Activated gamma-delta T cell treated with Interleukin-2 at 50 U/mL for 16 hours (primary cell): ENCODE measurements around the gene ITIH6.
A peak's percentile ranks its signal among the peaks of the same experiment; 100 is the strongest.
"Not testable (repeated sequence)": the region's sequence is repeated elsewhere in the genome, so short reads cannot be mapped to it uniquely, and the experiment has no call there.

ENCODE experiments used
- DNase-seq: peaks from one replicate; pipeline ENCODE4 v3.0.0-alpha.2; 2020

The ITIH6 gene, protein sequence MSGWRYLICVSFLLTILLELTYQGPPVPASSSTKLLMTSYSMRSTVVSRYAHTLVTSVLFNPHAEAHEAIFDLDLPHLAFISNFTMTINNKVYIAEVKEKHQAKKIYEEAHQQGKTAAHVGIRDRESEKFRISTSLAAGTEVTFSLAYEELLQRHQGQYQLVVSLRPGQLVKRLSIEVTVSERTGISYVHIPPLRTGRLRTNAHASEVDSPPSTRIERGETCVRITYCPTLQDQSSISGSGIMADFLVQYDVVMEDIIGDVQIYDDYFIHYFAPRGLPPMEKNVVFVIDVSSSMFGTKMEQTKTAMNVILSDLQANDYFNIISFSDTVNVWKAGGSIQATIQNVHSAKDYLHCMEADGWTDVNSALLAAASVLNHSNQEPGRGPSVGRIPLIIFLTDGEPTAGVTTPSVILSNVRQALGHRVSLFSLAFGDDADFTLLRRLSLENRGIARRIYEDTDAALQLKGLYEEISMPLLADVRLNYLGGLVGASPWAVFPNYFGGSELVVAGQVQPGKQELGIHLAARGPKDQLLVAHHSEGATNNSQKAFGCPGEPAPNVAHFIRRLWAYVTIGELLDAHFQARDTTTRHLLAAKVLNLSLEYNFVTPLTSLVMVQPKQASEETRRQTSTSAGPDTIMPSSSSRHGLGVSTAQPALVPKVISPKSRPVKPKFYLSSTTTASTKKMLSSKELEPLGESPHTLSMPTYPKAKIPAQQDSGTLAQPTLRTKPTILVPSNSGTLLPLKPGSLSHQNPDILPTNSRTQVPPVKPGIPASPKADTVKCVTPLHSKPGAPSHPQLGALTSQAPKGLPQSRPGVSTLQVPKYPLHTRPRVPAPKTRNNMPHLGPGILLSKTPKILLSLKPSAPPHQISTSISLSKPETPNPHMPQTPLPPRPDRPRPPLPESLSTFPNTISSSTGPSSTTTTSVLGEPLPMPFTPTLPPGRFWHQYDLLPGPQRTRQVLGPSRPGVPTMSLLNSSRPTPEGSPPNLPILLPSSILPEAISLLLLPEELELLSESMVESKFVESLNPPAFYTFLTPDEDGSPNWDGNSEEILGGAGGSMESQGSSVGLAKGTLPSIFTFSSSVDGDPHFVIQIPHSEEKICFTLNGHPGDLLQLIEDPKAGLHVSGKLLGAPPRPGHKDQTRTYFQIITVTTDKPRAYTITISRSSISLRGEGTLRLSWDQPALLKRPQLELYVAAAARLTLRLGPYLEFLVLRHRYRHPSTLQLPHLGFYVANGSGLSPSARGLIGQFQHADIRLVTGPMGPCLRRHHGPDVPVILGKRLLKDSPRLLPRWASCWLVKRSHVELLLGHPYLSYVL

GRCh38 chrX:54798137-54798536, at the start of gene ITIH6:
TSS of gene ITIH6 (minus strand) at chrX:54798255. CDS start at chrX:54798210, 45 bp downstream.
- no peak for DNase-seq

DNA sequence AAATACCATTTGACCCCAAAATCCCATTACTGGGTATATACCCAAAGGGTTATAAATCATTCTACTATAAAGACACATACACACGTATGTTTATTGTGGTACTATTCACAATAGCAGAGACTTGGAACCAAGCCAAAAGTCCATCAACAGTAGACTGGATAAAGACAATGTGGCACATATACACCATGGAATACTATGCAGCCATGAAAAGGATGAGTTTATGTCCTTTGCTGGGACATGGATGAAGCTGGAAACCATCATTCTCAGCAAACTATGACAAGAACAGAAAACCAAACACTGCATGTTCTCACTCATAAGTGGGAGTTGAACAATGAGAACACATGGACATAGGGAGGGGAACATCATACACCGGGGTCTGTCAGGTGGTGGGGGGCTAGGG, 49.6 kb upstream of the ITIH6 start:
- not testable (repeated sequence) for DNase-seq

DNA sequence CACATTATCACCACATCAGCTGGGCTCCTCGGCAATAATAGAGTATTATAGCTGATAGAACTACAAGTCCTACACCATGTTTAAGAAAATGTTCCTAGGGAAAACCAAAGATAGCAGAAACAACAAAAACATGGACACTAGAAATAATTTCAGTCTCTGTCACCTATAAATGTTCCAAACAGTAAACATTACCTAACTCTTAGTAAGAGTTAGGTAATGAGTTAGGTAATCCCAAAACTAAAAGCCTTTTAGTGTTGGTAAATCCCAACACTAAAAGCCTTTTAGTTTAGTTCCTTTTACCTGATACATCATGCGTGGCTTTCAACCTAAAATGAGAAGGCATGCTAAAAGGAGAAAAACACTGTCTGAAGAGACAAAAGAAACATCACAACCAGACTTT, 45.0 kb upstream of the ITIH6 start:
- DNase-seq, result no peak

- no peak for DNase-seq
These were observed 44.6 kb upstream of the ITIH6 start for GRCh38 chrX:54842607-54843006.

DNA sequence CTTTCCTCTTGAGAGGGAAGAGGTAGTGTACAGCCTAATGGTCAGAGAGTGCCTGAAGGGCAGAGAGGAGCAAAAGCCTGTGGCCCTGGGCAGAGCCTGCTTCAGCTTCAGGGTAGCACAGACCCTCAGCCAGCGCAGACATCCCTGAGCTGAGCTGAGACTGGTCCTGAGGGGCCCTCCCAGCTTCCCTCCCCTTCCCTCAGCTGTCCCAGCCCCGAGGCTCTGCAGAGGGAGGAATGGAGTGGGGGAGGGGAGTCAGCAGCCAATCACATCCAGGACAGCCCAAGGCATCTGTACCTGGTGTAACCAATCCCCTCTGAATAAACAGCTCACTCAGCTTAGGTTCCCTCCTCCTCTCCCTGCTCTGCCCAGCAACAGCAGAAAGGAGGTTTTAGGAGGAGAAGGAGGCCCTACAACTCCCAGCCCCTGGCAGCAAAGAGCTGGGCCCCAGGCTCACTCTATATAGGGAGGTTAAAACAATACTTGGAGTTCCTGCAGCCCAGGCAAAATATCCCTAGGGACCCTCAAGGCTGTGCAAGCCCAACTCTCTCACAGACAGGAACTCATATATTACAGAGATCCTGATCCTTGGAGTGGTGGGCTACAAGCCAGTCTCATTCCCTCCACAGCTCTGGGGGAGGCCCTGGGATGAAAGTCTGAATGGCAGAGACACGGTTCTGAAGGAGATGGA, 43.3 kb upstream of the ITIH6 start:
- DNase-seq, result not testable (repeated sequence)

- DNase-seq, result no peak
These were observed 40.5 kb upstream of the ITIH6 start for GRCh38 chrX:54838583-54838982.

- no peak for DNase-seq
These were observed 28.5 kb upstream of the ITIH6 start for GRCh38 chrX:54826598-54826997.

DNA sequence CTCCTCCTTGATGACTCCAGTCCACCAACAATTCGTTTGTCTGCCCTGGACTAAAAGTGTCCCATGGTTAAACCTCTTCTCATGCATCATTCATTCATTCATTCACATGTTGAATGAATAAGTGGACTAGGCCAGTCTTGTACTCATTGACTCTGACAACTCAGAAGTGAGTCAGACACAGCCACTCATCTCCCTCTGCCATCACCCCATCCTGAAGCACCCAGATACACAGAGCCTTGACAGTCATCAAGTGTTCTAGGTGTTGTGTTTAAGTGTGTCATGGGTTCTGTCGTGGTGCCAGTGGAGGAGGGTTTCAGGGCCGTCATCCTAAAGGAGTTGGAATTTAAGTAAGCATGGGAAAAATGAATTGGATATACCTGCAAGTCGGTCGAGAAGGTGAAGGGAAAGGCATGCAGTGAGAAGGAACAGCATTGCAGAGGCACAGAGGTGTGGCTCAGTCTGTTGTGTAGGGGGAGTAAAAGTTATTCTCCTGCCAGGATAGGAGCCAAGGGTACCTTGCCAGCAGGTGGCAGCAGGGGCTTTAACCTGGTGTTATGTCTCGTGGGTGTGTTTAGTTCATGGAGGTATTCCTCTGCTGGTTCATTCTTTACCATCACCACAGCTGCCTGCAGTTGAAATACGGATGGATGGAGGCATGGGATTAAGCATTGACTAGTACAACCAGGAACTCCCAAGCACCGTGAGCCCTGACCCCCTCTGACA, 27.8 kb upstream of the ITIH6 start:
- peak; percentile 23 for DNase-seq

DNA sequence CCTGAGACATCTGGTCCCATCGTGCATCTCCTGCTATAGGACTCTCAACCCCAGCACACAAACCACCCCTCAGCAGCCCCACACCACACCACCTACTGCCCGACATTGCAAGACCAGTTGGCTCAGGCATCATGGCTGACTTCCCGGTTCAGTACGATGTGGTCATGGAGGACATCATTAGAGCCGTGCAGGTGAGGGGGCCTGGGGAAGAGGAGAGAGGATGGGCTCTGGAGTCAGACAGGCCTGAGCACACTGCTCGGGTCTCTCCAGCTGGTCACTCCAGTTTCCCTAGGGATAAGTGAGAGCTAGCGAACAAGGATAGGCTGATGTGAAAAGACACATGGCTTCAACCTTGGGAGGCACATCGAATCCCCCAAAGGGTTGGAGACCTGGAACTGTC, 26.7 kb upstream of the ITIH6 start:
- no peak for DNase-seq

GRCh38 chrX:54824195-54824594, 26.1 kb upstream of the ITIH6 start:
- DNase-seq, result no peak

GRCh38 chrX:54821310-54821709, 23.3 kb upstream of the ITIH6 start:
- no peak for DNase-seq

DNA sequence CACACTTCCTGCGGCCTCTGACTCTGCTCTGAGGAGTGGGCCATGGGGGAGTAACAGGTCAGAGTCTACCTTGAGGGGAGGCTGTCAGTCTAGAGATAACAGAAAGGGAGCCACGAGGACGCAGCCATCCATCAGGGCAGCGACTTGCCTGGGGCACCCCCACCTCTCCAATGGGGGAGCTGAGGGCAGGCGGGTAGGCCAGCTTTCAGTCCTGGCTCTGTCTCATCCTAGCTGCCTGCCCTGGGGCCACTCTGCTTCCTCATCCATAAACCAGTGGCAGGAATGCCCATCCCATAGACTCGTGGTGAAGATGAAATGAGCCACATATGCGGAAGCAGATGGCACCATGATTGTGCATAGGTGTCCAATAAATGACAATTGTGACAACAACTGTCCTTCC, 22.7 kb upstream of the ITIH6 start:
- no peak for DNase-seq

GRCh38 chrX:54819201-54819600, 21.1 kb upstream of the ITIH6 start:
- no peak for DNase-seq

DNA sequence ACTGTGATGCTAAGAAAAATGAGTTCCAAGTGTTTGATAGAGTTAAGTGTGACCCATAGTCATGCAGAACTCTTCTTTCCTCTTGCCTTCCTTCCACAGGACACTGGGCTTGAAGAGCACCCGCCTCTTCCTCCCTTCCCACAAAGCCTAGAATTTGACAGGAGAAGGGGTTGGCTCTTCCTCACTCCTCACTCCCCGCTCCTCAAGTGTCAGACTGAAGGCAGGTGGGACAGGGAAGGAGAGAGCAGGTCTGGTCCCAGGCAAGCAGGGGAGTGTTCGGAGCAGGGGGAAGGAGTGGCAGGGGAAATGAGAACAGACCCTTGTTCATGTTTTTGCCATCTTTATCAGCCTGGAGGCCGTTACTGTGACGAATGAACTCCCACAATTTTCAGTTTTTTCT, 20.2 kb upstream of the ITIH6 start:
- DNase-seq, result no peak

DNA sequence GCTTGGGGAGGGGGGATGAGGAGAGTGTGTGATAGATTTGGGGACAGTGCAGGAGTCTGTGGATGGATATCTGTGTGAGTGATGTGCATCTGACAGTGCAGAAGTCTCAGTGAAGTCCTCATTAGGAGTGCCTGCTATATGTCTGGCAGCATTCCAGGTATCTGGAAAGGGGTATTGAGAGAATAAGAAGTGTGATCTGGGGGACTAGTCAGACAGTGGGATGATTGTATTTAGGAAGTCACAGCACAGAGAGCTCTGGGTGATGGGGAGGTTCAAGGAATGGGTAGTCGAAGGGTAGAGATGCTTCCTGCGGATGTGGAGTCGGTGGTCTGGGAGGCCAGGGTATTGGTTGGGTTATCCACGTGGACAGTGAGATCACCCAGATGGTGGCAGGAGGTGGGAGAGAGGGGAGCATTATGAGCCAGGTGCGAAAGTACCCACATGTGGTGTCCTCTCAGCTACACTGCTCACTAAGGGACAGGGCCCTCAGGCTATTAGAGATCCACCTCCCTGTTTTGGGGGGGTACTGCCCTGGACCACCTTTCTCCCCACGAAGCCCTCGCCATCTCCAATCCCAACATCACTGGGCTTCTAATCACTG, 19.3 kb upstream of the ITIH6 start:
- no peak for DNase-seq

GRCh38 chrX:54812306-54812705, 14.3 kb upstream of the ITIH6 start:
- DNase-seq, result no peak

- DNase-seq, result no peak
These were observed 13.3 kb upstream of the ITIH6 start for GRCh38 chrX:54811301-54811885.

GRCh38 chrX:54810532-54810931, 12.5 kb upstream of the ITIH6 start:
- DNase-seq, result no peak

GRCh38 chrX:54808605-54809483, 10.8 kb upstream of the ITIH6 start:
- DNase-seq, result peak; percentile 86

- DNase-seq, result peak; percentile 47
These were observed 10.1 kb upstream of the ITIH6 start for GRCh38 chrX:54808109-54808604.
